H1 (cell line): ENCODE results near the gene ENAH. TPM values are rescaled to one million over a fixed set of nuclear protein-coding genes. Genes with fewer than 3 reads are reported as not detected.

Source experiments
- CTCF ChIA-PET: fragments of 300-600 bp; sonication (Branson Sonifier 250); formaldehyde crosslinking; loops from one replicate; lab custom pipeline; 2021; ENCODE audit not compliant: partially characterized antibody; lab: Charles Lee
- POLR2A ChIA-PET: fragments of 300-600 bp; sonication (Branson Sonifier 250); formaldehyde crosslinking; loops from one replicate; lab custom pipeline; 2021; ENCODE audit warnings: inconsistent platforms; ENCODE audit not compliant: partially characterized antibody; lab: Charles Lee
- DNase-seq, 2 experiments: peaks; one replicate each; pipeline versions ENCODE4 v3.0.0 to v3.0.0-alpha.2; 2010 to 2022; ENCODE audit warnings: low spot score in 2 of 2, low read depth in 1 of 2, mixed read lengths in 1 of 2
- FAIRE-seq: peaks from 2 replicates; lab custom pipeline; 2011; peaks lifted over from hg19 to GRCh38; lab: Jason Lieb, UNC
- H2AFZ ChIP-seq: 2 replicates; pipeline ENCODE4 v1.8.1; 2012; ENCODE audit warnings: low read length, inconsistent platforms
- H2AK5ac ChIP-seq: 2 replicates; pipeline ENCODE4 v1.6.1; 2013; ENCODE audit warnings: low read depth, low read length
- H2BK120ac ChIP-seq: replicated peaks from 2 replicates; pipeline ENCODE3; 2013; ENCODE audit warnings: low read depth, low read length, inconsistent platforms
- H2BK12ac ChIP-seq: 2 replicates; pipeline ENCODE4 v1.6.1; 2013; ENCODE audit warnings: low read depth, low read length
- H2BK15ac ChIP-seq: 2 replicates; pipeline ENCODE4 v1.6.1; 2013; ENCODE audit warnings: low read length
- H2BK20ac ChIP-seq: 2 replicates; pipeline ENCODE4 v1.6.1; 2013; ENCODE audit warnings: low read length
- H2BK5ac ChIP-seq: 2 replicates; pipeline ENCODE4 v1.6.1; 2013; ENCODE audit warnings: low read depth, low read length
- H3K14ac ChIP-seq: 2 replicates; pipeline ENCODE4 v1.6.1; 2013; ENCODE audit warnings: inconsistent platforms; ENCODE audit not compliant: insufficient read length
- H3K18ac ChIP-seq: 2 replicates; pipeline ENCODE4 v1.6.1; 2013; ENCODE audit warnings: low read length; ENCODE audit errors: extremely low read depth
- H3K23ac ChIP-seq: 2 replicates; pipeline ENCODE4 v1.6.1; 2013; ENCODE audit warnings: inconsistent platforms; ENCODE audit not compliant: insufficient read length
- H3K23me2 ChIP-seq: 2 replicates; pipeline ENCODE4 v1.6.1; 2013; ENCODE audit warnings: low read depth, low read length
- H3K27ac ChIP-seq: 2 replicates; pipeline ENCODE4 v1.6.1; 2011; ENCODE audit warnings: low read depth, low read length, inconsistent platforms
- H3K27me3 ChIP-seq, 4 experiments: replicated peaks in 1 of 4; 1 replicate in 1 of 4; 2 replicates in 3 of 4; pipeline versions ENCODE4 v1.6.1 to v1.8.1; 2011 to 2013; ENCODE audit warnings: low read length in 3 of 4, mild to moderate bottlenecking in 3 of 4, inconsistent platforms in 2 of 4, mixed read lengths in 2 of 4, moderate library complexity in 1 of 4; ENCODE audit not compliant: control insufficient read depth in 3 of 4, insufficient read depth in 3 of 4; ENCODE audit errors: extremely low read depth in 1 of 4
- H3K36me3 ChIP-seq, 4 experiments: 2 replicates each; pipeline versions ENCODE4 v1.6.1 to v1.8.1; 2011 to 2013; ENCODE audit warnings: mild to moderate bottlenecking in 4 of 4, low read length in 3 of 4, moderate library complexity in 2 of 4, control low read depth in 1 of 4, inconsistent platforms in 1 of 4; ENCODE audit not compliant: insufficient read depth in 4 of 4, control insufficient read depth in 2 of 4
- H3K4ac ChIP-seq: replicated peaks from 2 replicates; pipeline ENCODE3; 2013; ENCODE audit warnings: low read length, low read depth, mixed read lengths, inconsistent platforms; ENCODE audit not compliant: insufficient read length
- H3K4me1 ChIP-seq, 4 experiments: replicated peaks in 1 of 4; 1 replicate in 1 of 4; 2 replicates in 3 of 4; pipeline versions ENCODE4 v1.6.1 to v1.8.1; 2011 to 2013; ENCODE audit warnings: low read length in 3 of 4, inconsistent platforms in 2 of 4, mixed read lengths in 1 of 4; ENCODE audit not compliant: insufficient read depth in 4 of 4, control insufficient read depth in 3 of 4
- H3K4me2 ChIP-seq, 2 experiments: 2 replicates each; pipeline versions ENCODE4 v1.6.1 to v1.8.1; 2011 to 2013; ENCODE audit warnings: low read depth in 2 of 2, low read length in 2 of 2, control low read depth in 1 of 2, inconsistent platforms in 1 of 2, mild to moderate bottlenecking in 1 of 2; ENCODE audit not compliant: insufficient read depth in 1 of 2
- H3K4me3 ChIP-seq, 4 experiments: fragments of 200-600, 300-600 bp in 1 of 4; sonication (generic), shearing (Covaris generic), sonication (Bioruptor Twin) in 1 of 4; 2 replicates each; pipeline versions ENCODE4 v1.5.1 to v1.8.1; 2011 to 2016; ENCODE audit warnings: low read length in 4 of 4, low read depth in 3 of 4, control low read depth in 2 of 4, inconsistent platforms in 2 of 4, mild to moderate bottlenecking in 2 of 4, mixed read lengths in 1 of 4, moderate library complexity in 1 of 4; ENCODE audit not compliant: insufficient read depth in 2 of 4; ENCODE audit errors: extremely low read depth in 1 of 4
- H3K56ac ChIP-seq: replicated peaks from 2 replicates; pipeline ENCODE3; 2013; ENCODE audit warnings: low read depth, mild to moderate bottlenecking, mixed read lengths, low read length, inconsistent platforms; ENCODE audit not compliant: insufficient read length
- H3K79me1 ChIP-seq: 2 replicates; pipeline ENCODE4 v1.6.1; 2013; ENCODE audit warnings: low read depth, low read length, control low read depth
- H3K79me2 ChIP-seq, 2 experiments: 2 replicates each; pipeline versions ENCODE4 v1.6.1 to v1.8.1; 2012 to 2013; ENCODE audit warnings: low read length in 2 of 2, mild to moderate bottlenecking in 2 of 2, inconsistent platforms in 1 of 2; ENCODE audit not compliant: insufficient read depth in 2 of 2, control insufficient read depth in 1 of 2
- H3K9ac ChIP-seq, 4 experiments: replicated peaks in 1 of 4; 1 replicate in 1 of 4; 2 replicates in 3 of 4; pipeline versions ENCODE4 v1.6.1 to v1.8.1; 2011 to 2013; ENCODE audit warnings: low read depth in 3 of 4, low read length in 3 of 4, control low read depth in 2 of 4, mild to moderate bottlenecking in 2 of 4, moderate library complexity in 2 of 4, inconsistent platforms in 1 of 4; ENCODE audit errors: extremely low read depth in 1 of 4
- H3K9me3 ChIP-seq, 2 experiments: 2 replicates each; pipeline versions ENCODE4 v1.6.1 to v1.8.1; 2012 to 2013; ENCODE audit warnings: mild to moderate bottlenecking in 2 of 2, moderate library complexity in 2 of 2, control low read depth in 1 of 2, inconsistent platforms in 1 of 2, low read depth in 1 of 2, low read length in 1 of 2, mixed read lengths in 1 of 2; ENCODE audit not compliant: insufficient read depth in 2 of 2
- H4K20me1 ChIP-seq, 2 experiments: replicated peaks in 1 of 2; 2 replicates each; pipeline versions ENCODE3 to v1.8.1; 2011 to 2013; ENCODE audit warnings: inconsistent platforms in 2 of 2, low read length in 2 of 2, mild to moderate bottlenecking in 1 of 2; ENCODE audit not compliant: insufficient read depth in 2 of 2, control insufficient read depth in 1 of 2
- H4K5ac ChIP-seq: 2 replicates; pipeline ENCODE4 v1.6.1; 2013; ENCODE audit warnings: low read length, low read depth, mixed read lengths, inconsistent platforms; ENCODE audit not compliant: insufficient read length
- H4K8ac ChIP-seq: 2 replicates; pipeline ENCODE4 v1.8.0; 2013; ENCODE audit warnings: mild to moderate bottlenecking, moderate library complexity, low read length, inconsistent platforms; ENCODE audit not compliant: insufficient read depth; ENCODE audit errors: extremely low read depth
- H4K91ac ChIP-seq: replicated peaks from 2 replicates; pipeline ENCODE3; 2013; ENCODE audit warnings: low read length, mixed read lengths, inconsistent platforms; ENCODE audit not compliant: insufficient read length
- ATF2 ChIP-seq: IDR thresholded peaks from 2 replicates; pipeline ENCODE4 v1.6.1; 2012; ENCODE audit warnings: low read length, inconsistent platforms
- BRCA1 ChIP-seq: IDR thresholded peaks from 2 replicates; pipeline ENCODE4 v1.6.1; 2012; ENCODE audit warnings: low read depth, low read length, improper control_type of control experiment
- CBX8 ChIP-seq: fragments of 300-800, 300-1000 bp; sonication (generic); IDR thresholded peaks from 2 replicates; pipeline ENCODE4 v1.7.1; 2016; ENCODE audit warnings: low read depth, low read length, borderline replicate concordance
- CREB1 ChIP-seq: IDR thresholded peaks from 2 replicates; pipeline ENCODE4 v1.6.1; 2012; ENCODE audit warnings: inconsistent platforms
- CTBP2 ChIP-seq: IDR thresholded peaks from 2 replicates; pipeline ENCODE4 v1.7.0; 2011; ENCODE audit warnings: borderline replicate concordance, mild to moderate bottlenecking, moderate library complexity, mixed read lengths, low read length; ENCODE audit not compliant: insufficient read depth, insufficient read length
- FOSL1 ChIP-seq: IDR thresholded peaks from 2 replicates; pipeline ENCODE4 v1.6.1; 2011; ENCODE audit warnings: mild to moderate bottlenecking, low read depth, low read length, moderate library complexity; ENCODE audit not compliant: insufficient read depth
- MAFK ChIP-seq: IDR thresholded peaks from 2 replicates; pipeline ENCODE4 v1.6.1; 2012; ENCODE audit warnings: low read depth, mild to moderate bottlenecking, improper control_type of control experiment, low read length
- POLR2AphosphoS5 ChIP-seq: IDR thresholded peaks from 2 replicates; pipeline ENCODE4 v1.6.1; 2011; ENCODE audit warnings: low read depth, low read length
- POU5F1 ChIP-seq: IDR thresholded peaks from 2 replicates; pipeline ENCODE4 v1.6.1; 2011; ENCODE audit warnings: low read depth, mild to moderate bottlenecking, low read length, moderate library complexity
- WGBS, 2 experiments: shearing (Covaris generic) in 1 of 2; methylation state at CpG; one replicate each; pipeline versions ENCODE4 v1.1.6 to v1.1.7; 2013 to 2015; ENCODE audit warnings: low lambda C conversion rate in 2 of 2, mixed read lengths in 2 of 2, inconsistent platforms in 1 of 2, low coverage in 1 of 2, missing lambda C conversion rate in 1 of 2; ENCODE audit not compliant: insufficient replicate concordance in 2 of 2, insufficient coverage in 1 of 2, insufficient read length in 1 of 2; ENCODE audit errors: extremely low coverage in 1 of 2, missing lambda C conversion rate in 1 of 2; 5-methylcytosine and 5-hydroxymethylcytosine counted together
- polyA plus RNA-seq, 7 experiments: library from polyadenylated mRNA; depleted of rRNA in 3 of 7; stranded (reverse) in 5 of 7; unstranded in 2 of 7; fragments of >200 nt in 5 of 7; fragments of 200-250 nt in 2 of 7; gene quantifications; 1 replicate in 5 of 7; 2 replicates in 1 of 7; 4 replicates in 1 of 7; pipeline versions ENCODE4 v1.2.1 to v1.2.3, GENCODE V29; 2011 to 2013; ENCODE audit warnings: missing spikeins in 2 of 7, mixed read lengths in 2 of 7
- total RNA-seq: library from RNA; stranded (reverse); fragmentation: NEBNext Ultra II Directional; extraction: Animal tissue kit (Norgen Biotek cat#: 25700); gene quantifications from 2 replicates; pipeline ENCODE4 v1.2.1, GENCODE V29; 2021

ENAH gene
- total and polyA plus RNA-seq, 2 of the 8 experiments (the other 6 are each of a cell fraction or from before 2014, with no cell fraction given), result 39.1 to 335 TPM

DNA sequence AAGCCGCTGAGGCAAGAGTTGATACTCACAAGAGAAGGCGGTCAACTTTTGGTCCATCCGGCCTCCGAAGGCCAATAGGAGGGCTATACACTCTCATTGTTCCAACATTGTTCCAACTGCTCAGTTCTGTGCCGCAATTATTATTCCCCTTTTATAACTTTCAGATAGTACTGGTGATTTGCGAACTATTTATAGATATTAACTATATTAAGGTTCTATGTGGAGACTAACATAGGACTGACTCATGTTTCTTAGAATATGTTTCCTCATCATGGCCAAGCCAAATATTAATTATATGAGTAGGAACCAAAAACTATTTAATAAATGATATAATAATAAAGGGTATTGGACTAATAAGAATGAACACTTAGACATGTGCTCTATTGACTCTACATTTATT is 128.4 kb downstream of the ENAH start:
- H3K27me3 ChIP-seq, result no peaks in the 10 kb centered on the region
- H2BK20ac ChIP-seq, result no peak overlapping the region
- H3K56ac ChIP-seq, result no peak overlapping the region
- WGBS, 2 experiments, result 95% methylated on average over 6 of the region's 6 CpGs; no CpG with 5 or more reads in 1 of the 2 experiments
- no peak overlapping the region for H2BK12ac ChIP-seq
- H2AFZ ChIP-seq, result no peak overlapping the region
- H3K23me2 ChIP-seq, result no peaks in the 10 kb centered on the region
- POLR2A ChIA-PET, result interaction anchor here (0.6 to 1.3 kb wide), 2 partner anchors 128 to 131 kb away, joined by 3 to 4 read pairs; no protein-coding TSS in a partner anchor
- H2AK5ac ChIP-seq, result no peak overlapping the region
- CTCF ChIA-PET, result interaction anchor here (0.9 to 2.9 kb wide), 2 partner anchors 10 to 131 kb away, joined by 3 to 7 read pairs; no protein-coding TSS in a partner anchor
- no peak overlapping the region for H3K4me3 ChIP-seq
- peaks cover 4 to 8% of the 10 kb centered on the region in 2 experiments for H4K20me1 ChIP-seq
- H3K14ac ChIP-seq, result no peak overlapping the region
- H4K8ac ChIP-seq, result no peak overlapping the region
- no peak overlapping the region for H3K4me2 ChIP-seq
- H3K27ac ChIP-seq, result no peak overlapping the region
- no peak overlapping the region for H4K5ac ChIP-seq
- TF ChIP-seq CTBP2 (no peak), FOSL1 (no peak), MAFK (no peak), BRCA1 (no peak), POU5F1 (no peak), CREB1 (no peak), ATF2 (no peak), CBX8 (no peak), POLR2AphosphoS5 (no peak)
- no peak overlapping the region for H2BK120ac ChIP-seq
- no peak overlapping the region for H3K9ac ChIP-seq
- H2BK15ac ChIP-seq, result no peak overlapping the region
- FAIRE-seq (no peak), DNase-seq (no peak)
- H2BK5ac ChIP-seq, result no peak overlapping the region
- peaks cover 5% of the 10 kb centered on the region; the same call in 1 of the 2 replicates for H3K79me1 ChIP-seq
- H3K23ac ChIP-seq, result no peak overlapping the region
- no peak overlapping the region for H3K4ac ChIP-seq
- H3K18ac ChIP-seq, result no peak overlapping the region
- H3K4me1 ChIP-seq, result peaks cover 2 to 8% (median 8%) of the 10 kb centered on the region in 4 experiments; a peak in 6 of 7 replicates
- peaks cover 0 to 58% of the 10 kb centered on the region in 2 experiments; a peak in 3 of 4 replicates for H3K79me2 ChIP-seq
- H3K9me3 ChIP-seq, result no peaks in the 10 kb centered on the region
- H4K91ac ChIP-seq, result no peak overlapping the region
- H3K36me3 ChIP-seq, result peaks cover 0 to 10% (median 2%) of the 10 kb centered on the region in 4 experiments; a peak in 3 of 8 replicates
